Activated CD4-positive, alpha-beta T cell treated with anti-CD3 and anti-CD28 coated beads, Interleukin-10, Interleukin-2, amounts not matched to agents 100 ng/mL and 50 ng/mL, durations not matched to agents 16 hours and 8 hours (primary cell): Measurements from ENCODE around the gene ZP2.
"Not testable (repeated sequence)": the region's sequence is repeated elsewhere in the genome, so short reads cannot be mapped to it uniquely, and the experiment has no call there.

Experiments
- DNase-seq: peaks from one replicate; pipeline ENCODE4 v3.0.0-alpha.2; 2020

ZP2 gene

GRCh38 chr16:21208446-21209230 is 2.7 kb downstream of the ZP2 start:
- no peak for DNase-seq

DNA sequence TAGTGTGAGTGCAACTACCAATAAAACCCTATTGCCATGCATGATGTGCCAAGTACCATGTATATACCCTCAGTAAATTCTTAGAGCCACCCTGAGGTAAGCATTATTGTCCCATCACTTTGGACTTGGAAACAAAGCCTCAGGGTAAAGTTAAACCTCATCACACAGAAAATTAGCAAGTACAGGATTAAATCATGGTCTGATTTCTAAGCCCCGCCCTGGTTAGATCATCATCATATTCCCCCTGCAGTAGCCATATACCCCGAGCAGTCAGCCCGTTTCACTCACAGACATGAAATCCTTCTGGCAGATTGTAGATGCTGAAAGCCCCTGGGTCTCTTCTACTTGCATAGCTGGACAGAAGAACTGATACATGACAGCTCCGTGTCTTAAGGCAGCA is 4.8 kb downstream of the ZP2 start:
- no peak for DNase-seq

DNA sequence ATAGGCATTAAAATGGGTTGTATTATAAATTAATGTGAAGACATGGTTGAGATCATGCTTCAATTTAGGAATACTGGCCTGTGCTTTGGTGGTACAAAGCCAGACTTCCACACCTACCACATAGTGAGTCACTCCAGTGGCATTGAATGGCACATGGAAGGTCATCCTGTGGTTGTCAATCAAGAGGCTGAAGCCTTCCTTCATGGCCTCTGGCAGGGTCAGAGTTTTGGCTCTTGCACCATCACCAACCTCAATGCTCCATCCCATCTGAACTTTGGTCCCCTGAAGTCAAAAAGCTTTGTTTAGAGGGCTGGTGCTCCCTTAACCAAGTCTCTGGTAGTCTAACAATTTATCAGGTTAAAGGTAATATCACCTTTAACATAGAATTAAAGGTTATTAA is 6.1 kb downstream of the ZP2 start:
- DNase-seq, result no peak

DNA sequence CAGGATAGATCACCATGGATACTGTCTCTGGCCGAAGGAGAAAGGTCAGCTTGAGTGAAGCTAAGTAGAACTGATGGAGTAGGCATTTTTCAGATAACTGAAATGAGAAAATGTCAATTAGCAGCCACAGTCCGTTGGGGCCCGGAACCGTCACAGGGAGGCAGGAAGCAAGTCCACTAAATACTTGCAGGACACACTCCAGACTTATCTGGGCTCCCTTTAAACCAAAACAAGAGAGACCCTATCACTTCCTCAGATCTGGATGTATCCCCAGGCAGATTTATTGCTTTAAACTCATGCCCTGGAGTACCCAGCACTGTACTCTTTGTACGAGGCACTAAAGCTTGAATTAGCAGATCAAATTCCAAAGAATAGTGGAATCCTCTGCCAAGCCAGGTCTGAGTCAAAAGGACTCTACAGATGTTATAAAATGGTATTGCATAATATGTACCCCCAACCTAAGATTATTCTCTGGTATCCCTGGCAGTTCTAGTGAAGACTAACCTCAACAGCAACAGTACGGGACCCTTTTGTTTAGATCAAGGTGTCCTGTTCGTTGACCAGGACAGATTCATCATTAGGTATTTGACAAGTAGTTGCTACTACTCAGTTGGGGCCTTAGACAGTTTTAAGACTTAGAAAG is 8.1 kb downstream of the ZP2 start:
- DNase-seq, result no peak

DNA sequence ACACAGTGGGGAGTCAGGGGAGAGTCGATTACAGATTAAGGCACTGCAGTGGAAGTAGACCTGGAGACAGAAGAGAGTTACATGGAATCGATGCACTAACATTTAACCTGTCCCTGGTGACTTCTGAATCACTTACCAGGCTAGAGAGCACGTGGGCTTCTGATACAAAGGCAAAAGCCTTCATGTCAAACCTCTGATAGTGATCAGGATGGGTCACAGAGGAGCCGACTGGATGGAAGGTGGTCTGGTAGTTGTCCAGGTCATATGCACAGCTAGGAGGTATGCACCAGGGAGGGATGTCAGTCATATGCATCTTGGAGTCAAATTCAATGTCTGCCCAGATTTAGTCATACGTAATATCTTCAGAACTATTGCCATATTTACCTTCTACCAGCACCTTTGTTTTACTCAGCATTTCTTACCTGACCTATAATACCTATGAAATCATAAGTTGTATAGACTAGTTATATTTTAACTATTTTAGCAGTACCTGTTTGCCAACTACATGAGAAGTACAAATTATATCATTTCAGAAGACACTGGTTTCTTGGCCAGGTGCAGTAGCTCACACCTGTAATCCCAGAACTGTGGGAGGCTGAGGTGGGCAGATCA is 11.7 kb downstream of the ZP2 start:
- no peak for DNase-seq

DNA sequence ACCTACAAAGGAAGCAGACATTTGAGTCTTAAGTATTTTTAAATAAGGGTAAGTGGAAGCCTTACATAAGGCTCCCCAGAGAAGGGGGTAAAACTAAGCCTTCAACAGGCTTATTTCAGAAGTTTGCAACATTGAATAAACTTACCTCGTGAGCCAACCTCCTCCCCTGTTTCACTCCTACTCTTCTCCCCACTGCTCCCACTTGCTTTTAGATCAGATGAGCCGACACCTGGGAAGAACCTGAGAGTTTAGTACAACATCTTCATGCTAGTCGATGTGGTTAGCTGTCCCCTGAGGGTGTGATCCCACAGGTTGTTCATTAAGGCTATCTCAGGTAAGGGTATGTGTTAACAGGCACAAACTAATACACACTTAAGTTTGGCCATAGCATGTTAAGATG is 13.8 kb downstream of the ZP2 start:
- no peak for DNase-seq

- no peak for DNase-seq
Measured at GRCh38 chr16:21197112-21197511, 14.3 kb downstream of the ZP2 start.

GRCh38 chr16:21195330-21195729 is 16.0 kb downstream of the ZP2 start:
- DNase-seq, result not testable (repeated sequence)

DNA sequence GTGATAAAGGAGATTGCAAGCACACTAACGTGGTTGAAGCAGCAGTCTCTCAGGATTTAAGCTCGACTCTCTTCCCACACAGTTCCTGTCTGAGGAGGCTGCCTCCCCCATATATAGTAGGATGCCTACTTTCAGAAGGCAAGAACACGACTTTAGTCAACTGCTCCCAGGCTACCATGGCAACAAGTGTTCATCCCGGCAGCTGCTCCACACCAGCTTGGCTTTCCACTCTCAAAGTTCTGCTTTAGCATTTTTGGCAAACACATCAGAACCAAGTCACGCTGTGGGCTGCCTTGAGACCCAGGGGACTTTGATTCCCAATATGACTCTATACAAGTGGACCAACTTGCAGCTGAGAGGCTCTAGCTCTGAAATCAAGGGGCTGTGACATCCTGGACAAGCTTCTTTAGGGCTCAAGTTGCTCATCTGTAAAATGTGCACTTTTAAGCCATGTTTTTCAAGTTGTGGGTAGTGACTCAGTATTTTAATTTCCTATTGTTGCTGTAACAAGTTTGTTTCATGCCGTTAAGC is 16.5 kb downstream of the ZP2 start:
- DNase-seq, result no peak

GRCh38 chr16:21192991-21193390 is 18.4 kb downstream of the ZP2 start:
- DNase-seq, result no peak

- no peak for DNase-seq
Measured at GRCh38 chr16:21190599-21190998, 20.8 kb downstream of the ZP2 start.

GRCh38 chr16:21190013-21190412 is 21.4 kb downstream of the ZP2 start:
- no peak for DNase-seq

GRCh38 chr16:21189311-21189710 is 22.1 kb downstream of the ZP2 start:
- DNase-seq, result no peak

- DNase-seq, result no peak
Measured at GRCh38 chr16:21186326-21186691, 25.1 kb downstream of the ZP2 start.

DNA sequence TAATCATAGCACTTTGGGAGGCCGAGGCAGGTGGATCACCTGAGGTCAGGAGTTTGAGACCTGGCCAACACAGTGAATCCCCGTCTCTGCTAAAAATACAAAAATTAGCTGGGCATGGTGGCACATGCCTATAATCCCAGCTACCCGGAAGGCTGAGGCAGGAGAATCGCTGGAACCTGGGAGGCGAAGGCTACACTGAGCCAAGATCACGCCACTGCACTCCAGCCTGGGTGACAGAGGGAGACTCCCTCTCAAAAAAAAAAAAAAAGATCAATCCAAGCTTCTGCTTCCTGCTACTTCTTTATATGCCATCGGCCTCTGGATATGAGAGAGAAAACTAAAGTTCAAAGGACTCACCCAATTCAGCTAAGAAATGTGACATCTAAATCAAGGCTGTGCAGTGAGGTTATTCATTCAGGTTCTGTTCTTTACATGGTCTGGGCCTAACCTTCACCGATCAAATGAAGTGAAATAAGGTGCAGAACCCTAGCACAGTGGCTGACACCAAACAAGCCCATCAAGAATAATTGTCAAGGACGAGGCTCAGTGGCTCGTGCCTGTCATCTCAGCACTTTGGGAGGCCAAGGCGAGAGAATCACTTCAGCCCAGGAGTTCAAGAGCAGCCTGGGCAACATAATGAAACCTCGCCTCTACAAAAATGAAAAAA is 25.6 kb downstream of the ZP2 start:
- no peak for DNase-seq

DNA sequence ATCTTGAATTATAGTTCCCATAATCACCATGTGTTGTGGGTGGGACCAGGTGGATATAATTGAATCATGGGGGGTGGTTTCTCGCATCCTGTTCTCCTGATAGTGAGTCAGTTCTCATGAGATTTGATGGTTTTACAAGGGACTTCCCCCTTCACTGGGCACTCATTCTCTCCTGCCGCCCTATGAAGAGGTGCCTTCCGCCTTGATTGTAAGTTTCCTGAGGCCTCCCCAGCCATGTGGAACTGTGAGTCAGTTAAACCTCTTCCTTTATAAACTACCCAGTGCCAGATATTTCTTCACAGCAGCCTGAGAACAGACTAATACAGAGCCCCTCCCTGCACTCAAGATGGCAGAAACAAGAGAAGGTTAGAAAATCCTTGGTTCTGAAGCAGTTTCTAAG is 26.5 kb downstream of the ZP2 start:
- DNase-seq, result peak; percentile 53

DNA sequence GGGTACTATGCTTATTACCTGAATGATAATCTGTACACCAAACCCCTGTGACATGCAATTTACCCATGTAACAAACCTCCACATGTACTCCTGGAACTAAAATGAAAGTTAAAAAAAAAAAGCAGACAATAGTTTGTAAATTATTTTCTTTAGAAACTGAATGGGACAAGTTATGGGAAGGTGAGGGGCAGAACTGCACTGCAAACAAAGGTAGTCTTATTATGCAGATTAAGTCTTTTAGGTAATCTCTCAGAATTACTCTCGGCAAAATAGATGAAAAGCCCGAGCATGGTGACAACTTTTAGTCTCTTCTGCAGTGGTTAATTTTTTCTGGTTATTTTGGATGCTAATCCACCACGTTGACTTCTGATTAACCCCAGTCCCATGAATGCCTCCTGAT is 27.4 kb downstream of the ZP2 start:
- no peak for DNase-seq

DNA sequence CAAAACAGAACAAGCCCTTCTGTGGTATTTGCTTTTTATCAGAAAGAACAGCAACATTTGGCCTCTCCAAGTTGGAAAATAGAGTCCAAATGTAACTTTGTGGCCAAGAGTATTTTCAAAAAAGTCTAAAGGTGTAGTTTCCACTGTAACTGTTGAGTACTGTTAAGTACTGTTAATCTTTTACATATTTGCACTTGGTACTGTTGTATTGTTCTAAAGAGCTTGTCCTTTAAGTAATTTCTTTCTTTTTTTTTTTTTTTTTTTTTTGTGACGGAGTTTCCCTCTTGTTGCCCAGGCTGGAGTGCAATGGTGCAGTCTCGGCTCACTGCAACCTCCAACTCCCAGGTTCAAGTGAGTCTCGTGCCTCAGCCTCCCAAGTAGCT is 31.4 kb downstream of the ZP2 start:
- DNase-seq, result no peak

DNA sequence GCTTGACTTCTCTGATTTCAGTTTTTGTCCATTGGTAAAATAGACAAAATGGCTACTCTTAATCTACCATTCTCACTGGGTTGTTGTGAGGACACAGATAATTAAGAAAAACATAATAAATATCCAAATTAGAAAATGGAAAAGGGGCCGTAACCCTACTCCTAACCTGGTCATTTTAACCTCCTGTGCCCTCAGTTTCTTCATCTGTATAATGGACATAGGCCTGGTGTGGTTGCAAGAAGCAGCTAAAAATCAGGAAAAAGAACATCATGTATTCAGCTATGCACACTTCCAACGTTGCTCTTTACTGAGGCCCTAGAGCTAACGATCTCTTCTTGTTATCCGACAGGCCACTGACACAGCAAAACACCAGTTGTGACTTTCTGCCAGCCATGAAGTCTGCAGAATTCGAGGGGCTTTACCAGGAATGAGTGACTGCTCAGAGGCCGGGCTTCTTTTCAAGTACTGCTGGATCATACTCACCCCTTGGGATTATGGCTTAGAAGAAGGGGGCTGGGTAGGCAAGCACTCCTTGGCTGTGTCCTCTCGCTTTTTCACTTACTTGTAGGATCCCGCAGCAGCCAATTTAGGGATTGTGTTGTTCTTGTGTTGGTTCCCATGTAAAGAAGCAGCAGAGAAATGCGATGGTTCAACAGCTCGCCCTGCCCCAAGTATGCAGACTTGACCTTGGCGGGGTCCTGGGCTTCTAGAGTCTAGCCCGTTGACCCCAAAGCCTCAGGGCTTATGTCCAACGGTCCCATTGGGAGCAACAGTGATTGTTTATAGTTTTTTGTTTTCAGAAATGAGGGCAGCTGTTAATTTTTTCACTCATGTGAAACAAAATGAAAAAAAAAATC is 32.0 kb downstream of the ZP2 start:
- no peak for DNase-seq

- DNase-seq, result no peak
Measured at GRCh38 chr16:21175397-21175796, 36.0 kb downstream of the ZP2 start.

- no peak for DNase-seq
Measured at GRCh38 chr16:21172650-21173049, 38.7 kb downstream of the ZP2 start.

DNA sequence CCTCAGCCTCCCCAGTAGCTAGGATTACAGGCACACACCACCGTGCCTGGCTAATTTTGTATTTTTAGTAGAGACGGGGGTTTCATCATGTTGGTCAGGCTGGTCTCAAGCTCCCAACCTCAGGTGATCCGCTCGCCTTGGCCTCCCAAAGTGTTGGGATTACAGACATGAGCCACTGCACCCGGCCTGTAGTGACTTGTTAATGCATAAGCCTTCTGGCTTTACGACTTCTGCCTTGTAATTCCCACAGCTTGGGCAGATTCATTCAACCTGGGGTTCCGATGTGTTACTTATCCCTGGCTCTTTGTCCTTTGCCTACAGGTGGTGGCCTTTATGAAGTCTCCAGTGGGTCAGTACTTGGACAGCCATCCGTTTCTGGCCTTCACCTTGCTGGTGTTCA is 41.3 kb downstream of the ZP2 start:
- not testable (repeated sequence) for DNase-seq
